K562 (cell line): ENCODE measurements around the gene RTN4. TPM values are rescaled to one million over a fixed set of nuclear protein-coding genes. Genes with fewer than 3 reads are reported as not detected.

Experiments used
- BMI1 ChIP-seq: fragments of 150-350 bp; IDR thresholded peaks from 2 replicates; pipeline ENCODE4 v1.6.1; 2014; ENCODE audit warnings: low read length
- CBX5 ChIP-seq: IDR thresholded peaks from 2 replicates; pipeline ENCODE4 v1.6.1; 2014; ENCODE audit warnings: low read depth, borderline replicate concordance
- CTBP1 ChIP-seq: fragments of 450-650 bp; IDR thresholded peaks from 2 replicates; pipeline ENCODE4 v1.6.1; 2016; ENCODE audit warnings: borderline replicate concordance
- KAT7 ChIP-seq: sonication (generic); formaldehyde crosslinking; IDR thresholded peaks from 2 replicates; pipeline ENCODE4 v1.8.0; 2022; ENCODE audit warnings: missing genetic modification reagents, mild to moderate bottlenecking, borderline replicate concordance
- KDM5B ChIP-seq: fragments of 200-600 bp; sonication (generic); IDR thresholded peaks from 2 replicates; pipeline ENCODE4 v1.6.1; 2012; ENCODE audit warnings: low read depth, mild to moderate bottlenecking, moderate library complexity, low read length, control low read depth, inconsistent platforms; ENCODE audit not compliant: insufficient replicate concordance
- MXI1 ChIP-seq: IDR thresholded peaks from 2 replicates; pipeline ENCODE4 v1.6.1; 2011; ENCODE audit warnings: low read depth, mild to moderate bottlenecking, improper control_type of control experiment, low read length
- PHB2 ChIP-seq: fragments of 450-650 bp; IDR thresholded peaks from 2 replicates; pipeline ENCODE4 v1.6.1; 2017; ENCODE audit warnings: low read depth
- PYGO2 ChIP-seq: fragments of 450-650 bp; IDR thresholded peaks from 2 replicates; pipeline ENCODE4 v1.6.1; 2016; ENCODE audit warnings: mild to moderate bottlenecking, missing genetic modification characterization, moderate library complexity, missing compliant biosample characterization
- SLC30A9 ChIP-seq: fragments of 250-450 bp; sonication (Bioruptor Pico); IDR thresholded peaks from 2 replicates; pipeline ENCODE4 v1.8.0; 2022; ENCODE audit warnings: mild to moderate bottlenecking, moderate library complexity
- STAG1 ChIP-seq: sonication (generic); formaldehyde crosslinking; IDR thresholded peaks from 2 replicates; pipeline ENCODE4 v1.5.0; 2020; ENCODE audit warnings: missing genetic modification reagents, borderline replicate concordance
- ZBTB17 ChIP-seq: fragments of 450-650 bp; formaldehyde crosslinking; IDR thresholded peaks from 2 replicates; pipeline ENCODE4 v1.4.0; 2020; ENCODE audit warnings: mild to moderate bottlenecking
- ZBTB7A ChIP-seq: IDR thresholded peaks from 2 replicates; pipeline ENCODE4 v1.6.1; 2011; ENCODE audit warnings: low read depth, mild to moderate bottlenecking, low read length, moderate library complexity, borderline replicate concordance; ENCODE audit not compliant: control insufficient read depth
- ZNF224 ChIP-seq: sonication (generic); formaldehyde crosslinking; IDR thresholded peaks from 2 replicates; pipeline ENCODE4 v1.8.0; 2022; ENCODE audit warnings: mild to moderate bottlenecking, missing genetic modification reagents
- ZNF24 ChIP-seq: fragments of 450-650 bp; IDR thresholded peaks from 2 replicates; pipeline ENCODE4 v1.6.1; 2016
- ZNF444 ChIP-seq: fragments of 250-450 bp; sonication (Bioruptor Pico); IDR thresholded peaks from 2 replicates; pipeline ENCODE4 v1.4.0; 2020; ENCODE audit warnings: mild to moderate bottlenecking, moderate library complexity
- polyA plus RNA-seq, 8 experiments: library from polyadenylated mRNA; depleted of rRNA in 4 of 8; stranded (reverse) in 5 of 8; unstranded in 3 of 8; fragments of >200 nt; fragmentation: Nextera tagmentation in 2 of 8; fragmentation: Illumina TruSeq in 1 of 8; extraction: Ambion mirVana in 2 of 8; extraction: Trizol in 1 of 8; gene quantifications; 2 replicates each; pipeline versions ENCODE4 v1.2.1 to v1.2.3, GENCODE V29; 2011 to 2014; ENCODE audit warnings: inconsistent platforms in 1 of 8, missing spikeins in 1 of 8
- total RNA-seq, 7 experiments: library from RNA; depleted of rRNA in 6 of 7; stranded (reverse); fragments of >200 nt in 6 of 7; fragmentation: Illumina TruSeq in 2 of 7; extraction: Trizol in 2 of 7; gene quantifications; 2 replicates each; pipeline versions ENCODE4 v1.2.1 to v1.2.3, GENCODE V29; 2011 to 2021; ENCODE audit warnings: low replicate concordance in 1 of 7
- TF ChIP-seq, protein P1 (sequence below): fragments of 250-450 bp; sonication (Bioruptor Pico); IDR thresholded peaks from 2 replicates; pipeline ENCODE4 v1.4.0; 2020
- TF ChIP-seq, protein P2 (sequence below): fragments of 250-450 bp; sonication (Bioruptor Pico); IDR thresholded peaks from 2 replicates; pipeline ENCODE4 v1.5.0; 2020; ENCODE audit warnings: mild to moderate bottlenecking, borderline replicate concordance

Gene RTN4
- total and polyA plus RNA-seq, 9 of the 15 experiments (the other 6 are each of a cell fraction or from before 2014, with no cell fraction given): 73.0 to 248 (median 116) TPM

GRCh38 chr2:55056024-55056521, 5.8 kb upstream of the RTN4 start (continued):
- TF ChIP-seq, protein P1, sequence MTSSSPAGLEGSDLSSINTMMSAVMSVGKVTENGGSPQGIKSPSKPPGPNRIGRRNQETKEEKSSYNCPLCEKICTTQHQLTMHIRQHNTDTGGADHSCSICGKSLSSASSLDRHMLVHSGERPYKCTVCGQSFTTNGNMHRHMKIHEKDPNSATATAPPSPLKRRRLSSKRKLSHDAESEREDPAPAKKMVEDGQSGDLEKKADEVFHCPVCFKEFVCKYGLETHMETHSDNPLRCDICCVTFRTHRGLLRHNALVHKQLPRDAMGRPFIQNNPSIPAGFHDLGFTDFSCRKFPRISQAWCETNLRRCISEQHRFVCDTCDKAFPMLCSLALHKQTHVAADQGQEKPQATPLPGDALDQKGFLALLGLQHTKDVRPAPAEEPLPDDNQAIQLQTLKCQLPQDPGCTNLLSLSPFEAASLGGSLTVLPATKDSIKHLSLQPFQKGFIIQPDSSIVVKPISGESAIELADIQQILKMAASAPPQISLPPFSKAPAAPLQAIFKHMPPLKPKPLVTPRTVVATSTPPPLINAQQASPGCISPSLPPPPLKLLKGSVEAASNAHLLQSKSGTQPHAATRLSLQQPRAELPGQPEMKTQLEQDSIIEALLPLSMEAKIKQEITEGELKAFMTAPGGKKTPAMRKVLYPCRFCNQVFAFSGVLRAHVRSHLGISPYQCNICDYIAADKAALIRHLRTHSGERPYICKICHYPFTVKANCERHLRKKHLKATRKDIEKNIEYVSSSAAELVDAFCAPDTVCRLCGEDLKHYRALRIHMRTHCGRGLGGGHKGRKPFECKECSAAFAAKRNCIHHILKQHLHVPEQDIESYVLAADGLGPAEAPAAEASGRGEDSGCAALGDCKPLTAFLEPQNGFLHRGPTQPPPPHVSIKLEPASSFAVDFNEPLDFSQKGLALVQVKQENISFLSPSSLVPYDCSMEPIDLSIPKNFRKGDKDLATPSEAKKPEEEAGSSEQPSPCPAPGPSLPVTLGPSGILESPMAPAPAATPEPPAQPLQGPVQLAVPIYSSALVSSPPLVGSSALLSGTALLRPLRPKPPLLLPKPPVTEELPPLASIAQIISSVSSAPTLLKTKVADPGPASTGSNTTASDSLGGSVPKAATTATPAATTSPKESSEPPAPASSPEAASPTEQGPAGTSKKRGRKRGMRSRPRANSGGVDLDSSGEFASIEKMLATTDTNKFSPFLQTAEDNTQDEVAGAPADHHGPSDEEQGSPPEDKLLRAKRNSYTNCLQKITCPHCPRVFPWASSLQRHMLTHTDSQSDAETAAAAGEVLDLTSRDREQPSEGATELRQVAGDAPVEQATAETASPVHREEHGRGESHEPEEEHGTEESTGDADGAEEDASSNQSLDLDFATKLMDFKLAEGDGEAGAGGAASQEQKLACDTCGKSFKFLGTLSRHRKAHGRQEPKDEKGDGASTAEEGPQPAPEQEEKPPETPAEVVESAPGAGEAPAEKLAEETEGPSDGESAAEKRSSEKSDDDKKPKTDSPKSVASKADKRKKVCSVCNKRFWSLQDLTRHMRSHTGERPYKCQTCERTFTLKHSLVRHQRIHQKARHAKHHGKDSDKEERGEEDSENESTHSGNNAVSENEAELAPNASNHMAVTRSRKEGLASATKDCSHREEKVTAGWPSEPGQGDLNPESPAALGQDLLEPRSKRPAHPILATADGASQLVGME: no peak
- no peak for TF ChIP-seq SLC30A9 (CRISPR knock-in tag)
- no peak for TF ChIP-seq ZBTB7A
- no peak for TF ChIP-seq CBX5
- no peak for TF ChIP-seq MXI1
- no peak for TF ChIP-seq ZNF224 (CRISPR knock-in tag)
- no peak for TF ChIP-seq ZNF444
- TF ChIP-seq BMI1: no peak
- TF ChIP-seq PHB2: no peak
- no peak for TF ChIP-seq KAT7
- TF ChIP-seq KDM5B: no peak
- TF ChIP-seq ZNF24: no peak
- TF ChIP-seq PYGO2 (tag): no peak
- TF ChIP-seq ZBTB17: peak; percentile 87
- TF ChIP-seq, protein P2, sequence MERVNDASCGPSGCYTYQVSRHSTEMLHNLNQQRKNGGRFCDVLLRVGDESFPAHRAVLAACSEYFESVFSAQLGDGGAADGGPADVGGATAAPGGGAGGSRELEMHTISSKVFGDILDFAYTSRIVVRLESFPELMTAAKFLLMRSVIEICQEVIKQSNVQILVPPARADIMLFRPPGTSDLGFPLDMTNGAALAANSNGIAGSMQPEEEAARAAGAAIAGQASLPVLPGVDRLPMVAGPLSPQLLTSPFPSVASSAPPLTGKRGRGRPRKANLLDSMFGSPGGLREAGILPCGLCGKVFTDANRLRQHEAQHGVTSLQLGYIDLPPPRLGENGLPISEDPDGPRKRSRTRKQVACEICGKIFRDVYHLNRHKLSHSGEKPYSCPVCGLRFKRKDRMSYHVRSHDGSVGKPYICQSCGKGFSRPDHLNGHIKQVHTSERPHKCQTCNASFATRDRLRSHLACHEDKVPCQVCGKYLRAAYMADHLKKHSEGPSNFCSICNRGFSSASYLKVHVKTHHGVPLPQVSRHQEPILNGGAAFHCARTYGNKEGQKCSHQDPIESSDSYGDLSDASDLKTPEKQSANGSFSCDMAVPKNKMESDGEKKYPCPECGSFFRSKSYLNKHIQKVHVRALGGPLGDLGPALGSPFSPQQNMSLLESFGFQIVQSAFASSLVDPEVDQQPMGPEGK (CRISPR knock-in tag): no peak
- no peak for TF ChIP-seq STAG1
- TF ChIP-seq CTBP1: peak; percentile 87
